ENCODE data around the gene CACYBP. TPM values are rescaled to one million over a fixed set of nuclear protein-coding genes. Genes with fewer than 3 reads are reported as not detected.

The CACYBP gene
- polyA plus RNA-seq = 100 to 1,000 TPM in 1 of 3 donors, 10 to 100 TPM in 2; 42.8 to 106 (median 70.1) TPM

GRCh38 chr1:174999936-175000696, at the start of gene CACYBP:
Gene CACYBP, plus strand, starts transcription at chr1:174999947. Its CDS starts 234 bp downstream, at chr1:175000181.
- WGBS, 3 donors = 0 to 1% (median 0%) methylated on average over 70 to 71 of the region's 71 CpGs
- H3K27ac ChIP-seq (ENCODE audit: low read depth, low read length) = peak within 1 kb of the TSS; percentile 94

GRCh38 chr1:174953285-174954072, 46.3 kb upstream of the CACYBP start:
- no peak overlapping the region for H3K27ac ChIP-seq (ENCODE audit: low read depth, low read length)
- WGBS, 3 donors = 17 to 62% (median 47%) methylated on average over 11 of the region's 11 CpGs

- H3K27ac ChIP-seq (ENCODE audit: low read depth, low read length) = no peak overlapping the region
Observed at GRCh38 chr1:174954073-174954460, 45.7 kb upstream of the CACYBP start.

GRCh38 chr1:174954671-174955669, 44.8 kb upstream of the CACYBP start:
- WGBS, 3 donors = 32 to 49% (median 49%) methylated on average over 3 of the region's 3 CpGs
- no peak overlapping the region for H3K27ac ChIP-seq (ENCODE audit: low read depth, low read length)

- WGBS, 3 donors = 92 to 99% (median 95%) methylated on average over 3 of the region's 3 CpGs
- no peak overlapping the region for H3K27ac ChIP-seq (ENCODE audit: low read depth, low read length)
Observed at GRCh38 chr1:174956086-174956485, 43.7 kb upstream of the CACYBP start.

- no peak overlapping the region for H3K27ac ChIP-seq (ENCODE audit: low read depth, low read length)
Observed at GRCh38 chr1:174956976-174957375, 42.8 kb upstream of the CACYBP start.

- H3K27ac ChIP-seq (ENCODE audit: low read depth, low read length) = no peak overlapping the region
Observed at GRCh38 chr1:174957829-174958228, 41.9 kb upstream of the CACYBP start.

- WGBS, 3 donors = 31 to 94% (median 80%) methylated on average over 1 of the region's 1 CpG
Observed at GRCh38 chr1:174958396-174958795, 41.4 kb upstream of the CACYBP start.

GRCh38 chr1:174960362-174960761, 39.4 kb upstream of the CACYBP start:
- 74 to 96% (median 80%) methylated on average over 2 of the region's 2 CpGs for WGBS, 3 donors
- no peak overlapping the region for H3K27ac ChIP-seq (ENCODE audit: low read depth, low read length)

More at GRCh38 chr1:174958396-174958795, 41.4 kb upstream of the CACYBP start:
- H3K27ac ChIP-seq (ENCODE audit: low read depth, low read length) = no peak overlapping the region

GRCh38 chr1:174963529-174964125, 36.1 kb upstream of the CACYBP start:
- no peak overlapping the region for H3K27ac ChIP-seq (ENCODE audit: low read depth, low read length)
- WGBS, 3 donors = 52 to 61% (median 53%) methylated on average over 2 of the region's 2 CpGs

- 32 to 56% (median 35%) methylated on average over 6 of the region's 6 CpGs for WGBS, 3 donors
Observed at GRCh38 chr1:174964261-174964971, 35.3 kb upstream of the CACYBP start.

GRCh38 chr1:174964972-174965361, 34.8 kb upstream of the CACYBP start:
- WGBS, 3 donors = 30 to 55% (median 44%) methylated on average over 1 of the region's 1 CpG
- no peak overlapping the region for H3K27ac ChIP-seq (ENCODE audit: low read depth, low read length)

More at GRCh38 chr1:174964261-174964971, 35.3 kb upstream of the CACYBP start:
- H3K27ac ChIP-seq (ENCODE audit: low read depth, low read length) = no peak overlapping the region

- WGBS, 3 donors = 40 to 46% (median 40%) methylated on average over 3 of the region's 3 CpGs
- H3K27ac ChIP-seq (ENCODE audit: low read depth, low read length) = peak overlapping the region; percentile 11
Observed at GRCh38 chr1:174965362-174966007, 34.3 kb upstream of the CACYBP start.

GRCh38 chr1:174966008-174966572, 33.7 kb upstream of the CACYBP start:
- WGBS, 3 donors = 13 to 52% (median 49%) methylated on average over 1 of the region's 1 CpG
- no peak overlapping the region for H3K27ac ChIP-seq (ENCODE audit: low read depth, low read length)

GRCh38 chr1:174967845-174968705, 31.7 kb upstream of the CACYBP start:
- 53 to 61% (median 61%) methylated on average over 4 of the region's 4 CpGs for WGBS, 3 donors
- no peak overlapping the region for H3K27ac ChIP-seq (ENCODE audit: low read depth, low read length)

GRCh38 chr1:174968750-174969244, 30.9 kb upstream of the CACYBP start:
- no peak overlapping the region for H3K27ac ChIP-seq (ENCODE audit: low read depth, low read length)
- WGBS, 3 donors = 52 to 79% (median 53%) methylated on average over 5 of the region's 5 CpGs

All from adipose tissue (tissue), 3 donors.